ENCODE data around the gene PJVK. TPM values are rescaled to one million over a fixed set of nuclear protein-coding genes. Genes with fewer than 3 reads are reported as not detected.

PJVK gene
- total and polyA plus RNA-seq, 2 of the 13 experiments (the other 11 are each of a cell fraction or from before 2014, with no cell fraction given), result 1.2 to 2.6 TPM

GRCh38 chr2:178436662-178437061, 14.5 kb upstream of the PJVK start:
- peaks cover 18 to 71% of the 10 kb centered on the region in 2 experiments for H3K36me3 ChIP-seq (replicated peaks in 1 of 2; ENCODE audit: control insufficient read depth in 1 of 2, insufficient read depth in 2 of 2, low read length in 2 of 2)
- no TSS peak for BruUV-seq (replicated peaks)
- H3K27ac ChIP-seq (ENCODE audit: extremely low read length, insufficient read depth, low read length), result no peak overlapping the region
- no peaks in the 10 kb centered on the region for H4K20me1 ChIP-seq (ENCODE audit: insufficient read depth, low read length)
- FAIRE-seq, result no peak
- no peak overlapping the region for H3K4me2 ChIP-seq (ENCODE audit: low read depth, low read length)
- H3K4me3 ChIP-seq (replicated peaks in 1 of 3; ENCODE audit: insufficient read depth in 1 of 3, low read depth in 2 of 3, low read length in 3 of 3), result no peak overlapping the region
- in situ Hi-C loops (cut with HindIII; ENCODE audit: extremely low pct_ligation_motif_present, low pct_unique_long_range_greater_than_20kb) (no loop called here), intact Hi-C loops (cut with micrococcal nuclease; ENCODE audit: unreplicated experiment) (no loop called here)
- TF ChIP-seq TEF (CRISPR knock-in tag; IDR thresholded peaks at IDR 0.05) (no peak), ZFX (CRISPR knock-in tag; IDR thresholded peaks at IDR 0.05; ENCODE audit: low read depth) (no peak), HNRNPK (IDR thresholded peaks at IDR 0.05; ENCODE audit: low read depth, low read length, poor library complexity, severe bottlenecking) (peak; percentile 91), SRSF9 (IDR thresholded peaks at IDR 0.05; ENCODE audit: borderline replicate concordance, insufficient read depth, low read depth, low read length, poor library complexity, severe bottlenecking) (peak; percentile 33)
- H2AFZ ChIP-seq (ENCODE audit: low read length), result no peak overlapping the region
- 98% methylated on average over 2 of the region's 2 CpGs for WGBS (ENCODE audit: low lambda C conversion rate)
- ChIA-PET POLR2A (interaction anchor here (1.4 kb wide), 1 partner anchor 10 kb away, joined by 5 read pairs; no protein-coding TSS in a partner anchor), CTCF (ENCODE audit: low intra/inter-chr PET ratio, low total read pairs) (no interaction called here)
- ATAC-seq, result no peak
- no peaks in the 10 kb centered on the region for H3K9me3 ChIP-seq (ENCODE audit: low read length)
- H3K4me1 ChIP-seq (ENCODE audit: insufficient read depth, low read length), result no peaks in the 10 kb centered on the region
- no peak for DNase-seq (ENCODE audit: low spot score)
- no peaks in the 10 kb centered on the region for H3K79me2 ChIP-seq (ENCODE audit: insufficient read depth, low read length)
- no peak overlapping the region for H3K9ac ChIP-seq (ENCODE audit: insufficient read depth, low read depth, low read length)
- H3K27me3 ChIP-seq (ENCODE audit: control insufficient read depth in 1 of 2, insufficient read depth in 2 of 2, low read length in 2 of 2), result no peaks in the 10 kb centered on the region

DNA sequence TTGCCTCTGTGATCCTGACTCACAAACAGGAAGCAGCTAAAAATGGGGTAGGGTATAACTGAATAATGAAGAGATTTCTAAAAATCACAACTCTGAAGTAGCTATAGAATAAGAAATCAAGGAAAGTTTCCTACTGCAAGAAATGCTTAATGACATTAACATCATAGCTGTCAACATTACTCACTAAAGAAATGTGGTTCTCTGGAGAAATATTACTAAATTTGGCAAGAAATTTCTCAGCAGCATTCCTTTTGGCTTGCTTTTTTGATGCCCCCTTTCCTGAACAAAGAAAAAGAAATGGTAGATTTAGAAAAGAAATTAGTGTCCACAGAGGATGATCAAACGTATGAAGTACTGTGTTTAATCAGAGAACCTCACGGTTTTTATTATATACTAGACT, 9.8 kb upstream of the PJVK start:
- BruUV-seq (replicated peaks), result no TSS peak
- no peaks in the 10 kb centered on the region for H3K9me3 ChIP-seq (ENCODE audit: low read length)
- no peak for FAIRE-seq
- WGBS (ENCODE audit: low lambda C conversion rate), result 98% methylated on average over 2 of the region's 2 CpGs
- H3K27ac ChIP-seq (ENCODE audit: extremely low read length, insufficient read depth, low read length), result no peak overlapping the region
- peaks cover 15 to 77% of the 10 kb centered on the region in 2 experiments for H3K36me3 ChIP-seq (replicated peaks in 1 of 2; ENCODE audit: control insufficient read depth in 1 of 2, insufficient read depth in 2 of 2, low read length in 2 of 2)
- H2AFZ ChIP-seq (ENCODE audit: low read length), result no peak overlapping the region
- no peak for DNase-seq (ENCODE audit: low spot score)
- H3K4me1 ChIP-seq (ENCODE audit: insufficient read depth, low read length), result no peaks in the 10 kb centered on the region
- intact Hi-C loops (cut with micrococcal nuclease; ENCODE audit: unreplicated experiment), result no loop called here
- ChIA-PET POLR2A (interaction anchor here (1.1 to 2.6 kb wide), 2 partner anchors 10 to 13 kb away, joined by 3 to 14 read pairs; partner anchors contain the start of genes PJVK and PRKRA), CTCF (ENCODE audit: low intra/inter-chr PET ratio, low total read pairs) (no interaction called here)
- no peak for ATAC-seq
- no peaks in the 10 kb centered on the region for H3K79me2 ChIP-seq (ENCODE audit: insufficient read depth, low read length)
- no peaks in the 10 kb centered on the region for H4K20me1 ChIP-seq (ENCODE audit: insufficient read depth, low read length)
- no peak overlapping the region for H3K4me3 ChIP-seq (replicated peaks in 1 of 3; ENCODE audit: insufficient read depth in 1 of 3, low read depth in 2 of 3, low read length in 3 of 3)
- no peaks in the 10 kb centered on the region for H3K27me3 ChIP-seq (ENCODE audit: control insufficient read depth in 1 of 2, insufficient read depth in 2 of 2, low read length in 2 of 2)
- H3K4me2 ChIP-seq (ENCODE audit: low read depth, low read length), result no peak overlapping the region
- in situ Hi-C loops (cut with HindIII; ENCODE audit: extremely low pct_ligation_motif_present, low pct_unique_long_range_greater_than_20kb), result no loop called here
- H3K9ac ChIP-seq (ENCODE audit: insufficient read depth, low read depth, low read length), result no peak overlapping the region
- TF ChIP-seq, protein P1, sequence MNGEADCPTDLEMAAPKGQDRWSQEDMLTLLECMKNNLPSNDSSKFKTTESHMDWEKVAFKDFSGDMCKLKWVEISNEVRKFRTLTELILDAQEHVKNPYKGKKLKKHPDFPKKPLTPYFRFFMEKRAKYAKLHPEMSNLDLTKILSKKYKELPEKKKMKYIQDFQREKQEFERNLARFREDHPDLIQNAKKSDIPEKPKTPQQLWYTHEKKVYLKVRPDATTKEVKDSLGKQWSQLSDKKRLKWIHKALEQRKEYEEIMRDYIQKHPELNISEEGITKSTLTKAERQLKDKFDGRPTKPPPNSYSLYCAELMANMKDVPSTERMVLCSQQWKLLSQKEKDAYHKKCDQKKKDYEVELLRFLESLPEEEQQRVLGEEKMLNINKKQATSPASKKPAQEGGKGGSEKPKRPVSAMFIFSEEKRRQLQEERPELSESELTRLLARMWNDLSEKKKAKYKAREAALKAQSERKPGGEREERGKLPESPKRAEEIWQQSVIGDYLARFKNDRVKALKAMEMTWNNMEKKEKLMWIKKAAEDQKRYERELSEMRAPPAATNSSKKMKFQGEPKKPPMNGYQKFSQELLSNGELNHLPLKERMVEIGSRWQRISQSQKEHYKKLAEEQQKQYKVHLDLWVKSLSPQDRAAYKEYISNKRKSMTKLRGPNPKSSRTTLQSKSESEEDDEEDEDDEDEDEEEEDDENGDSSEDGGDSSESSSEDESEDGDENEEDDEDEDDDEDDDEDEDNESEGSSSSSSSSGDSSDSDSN (CRISPR knock-in tag; IDR thresholded peaks at IDR 0.05), result no peak
- TF ChIP-seq ZNF768 (CRISPR knock-in tag; IDR thresholded peaks at IDR 0.05), result no peak
- TF ChIP-seq AKAP8 (CRISPR knock-in tag; IDR thresholded peaks at IDR 0.05), result no peak
- TF ChIP-seq, protein P2, sequence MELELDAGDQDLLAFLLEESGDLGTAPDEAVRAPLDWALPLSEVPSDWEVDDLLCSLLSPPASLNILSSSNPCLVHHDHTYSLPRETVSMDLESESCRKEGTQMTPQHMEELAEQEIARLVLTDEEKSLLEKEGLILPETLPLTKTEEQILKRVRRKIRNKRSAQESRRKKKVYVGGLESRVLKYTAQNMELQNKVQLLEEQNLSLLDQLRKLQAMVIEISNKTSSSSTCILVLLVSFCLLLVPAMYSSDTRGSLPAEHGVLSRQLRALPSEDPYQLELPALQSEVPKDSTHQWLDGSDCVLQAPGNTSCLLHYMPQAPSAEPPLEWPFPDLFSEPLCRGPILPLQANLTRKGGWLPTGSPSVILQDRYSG (CRISPR knock-in tag; IDR thresholded peaks at IDR 0.05), result no peak
- TF ChIP-seq PCBP1 (IDR thresholded peaks at IDR 0.05; ENCODE audit: borderline replicate concordance, low read depth, low read length), result no peak
